Muscle of back (tissue), 11 donors: ENCODE measurements around the gene UPK1B. TPM values are rescaled to one million over a fixed set of nuclear protein-coding genes. Genes with fewer than 3 reads are reported as not detected.
"Not testable (repeated sequence)": the region's sequence is repeated elsewhere in the genome, so short reads cannot be mapped to it uniquely, and the experiment has no call there.

Experiments
- DNase-seq, 3 donors: peaks; one replicate each; pipeline versions ENCODE4 v3.0.0 to v3.0.0-alpha.2; 2013
- polyA plus RNA-seq, 10 donors: library from polyadenylated mRNA; unstranded; fragments of 120-200 nt; gene quantifications; one replicate each; pipeline ENCODE4 v1.2.1, GENCODE V29; 2013; ENCODE audit not compliant: insufficient read length in 10 of 10

UPK1B gene
- polyA plus RNA-seq, 10 donors: 0.08 to 3.6 (median 0.13) TPM; not detected in 4

- DNase-seq: no peak
These were observed 48.5 kb downstream of the UPK1B start for GRCh38 chr3:119221779-119222320.

- no peak for DNase-seq
These were observed 49.0 kb downstream of the UPK1B start for GRCh38 chr3:119222391-119222790.

DNA sequence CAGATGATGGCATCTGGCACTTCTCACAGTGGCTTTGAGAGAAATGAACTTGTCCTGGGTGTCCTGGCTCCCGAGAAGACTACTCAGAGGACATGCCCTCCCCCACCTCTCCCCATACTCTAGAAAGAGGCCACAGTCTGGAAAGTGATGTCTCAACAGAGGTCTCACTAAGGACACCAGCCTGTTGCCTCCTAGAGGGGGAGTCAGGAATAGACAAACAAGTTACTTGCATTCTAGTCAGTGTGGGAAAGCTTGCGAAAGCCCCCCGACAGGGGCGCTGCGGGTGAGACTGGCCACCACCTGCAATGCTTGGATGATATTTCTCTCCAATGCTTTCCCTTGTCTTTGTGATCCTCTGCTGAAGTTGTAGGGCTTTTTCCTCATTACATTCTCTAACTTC, 50.1 kb downstream of the UPK1B start:
- DNase-seq: no peak

GRCh38 chr3:119225121-119225520, 51.7 kb downstream of the UPK1B start:
- DNase-seq: no peak

DNA sequence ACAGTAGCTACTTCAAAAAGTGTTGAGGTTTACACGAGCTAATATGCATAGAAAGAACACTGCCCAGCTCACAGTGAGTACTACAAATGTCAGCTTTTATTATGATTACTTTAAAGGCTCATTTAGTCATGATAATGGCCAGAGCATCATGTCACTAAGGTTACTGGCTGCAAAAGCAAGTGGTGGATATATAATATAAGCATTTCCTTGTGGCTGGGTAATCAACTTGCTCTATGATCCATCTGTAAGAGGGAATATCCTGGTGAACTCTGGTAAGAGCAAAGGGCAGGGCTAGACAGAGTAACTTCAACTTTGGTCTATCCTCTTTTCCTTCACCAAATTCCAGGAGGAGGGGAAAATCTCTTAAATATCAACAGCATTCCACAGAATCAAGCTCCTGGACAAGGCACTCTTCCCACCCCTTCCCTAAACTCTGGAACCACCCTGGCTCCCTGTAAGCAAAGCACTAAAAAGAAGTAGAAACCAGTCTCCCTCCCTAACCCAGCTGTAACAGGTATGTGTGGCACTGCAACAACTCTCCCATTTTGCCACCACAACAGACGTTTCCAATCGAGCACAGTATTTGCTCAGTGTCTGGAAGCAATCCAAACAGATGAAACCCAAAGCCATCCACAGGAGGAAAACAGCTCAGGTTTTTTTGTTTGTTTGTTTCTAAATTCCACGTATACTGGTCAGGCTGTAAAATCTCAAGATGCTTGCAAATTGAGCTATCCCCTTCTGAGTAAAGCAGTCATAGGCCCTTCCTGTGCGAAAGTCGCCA, 53.9 kb downstream of the UPK1B start:
- no peak for DNase-seq

DNA sequence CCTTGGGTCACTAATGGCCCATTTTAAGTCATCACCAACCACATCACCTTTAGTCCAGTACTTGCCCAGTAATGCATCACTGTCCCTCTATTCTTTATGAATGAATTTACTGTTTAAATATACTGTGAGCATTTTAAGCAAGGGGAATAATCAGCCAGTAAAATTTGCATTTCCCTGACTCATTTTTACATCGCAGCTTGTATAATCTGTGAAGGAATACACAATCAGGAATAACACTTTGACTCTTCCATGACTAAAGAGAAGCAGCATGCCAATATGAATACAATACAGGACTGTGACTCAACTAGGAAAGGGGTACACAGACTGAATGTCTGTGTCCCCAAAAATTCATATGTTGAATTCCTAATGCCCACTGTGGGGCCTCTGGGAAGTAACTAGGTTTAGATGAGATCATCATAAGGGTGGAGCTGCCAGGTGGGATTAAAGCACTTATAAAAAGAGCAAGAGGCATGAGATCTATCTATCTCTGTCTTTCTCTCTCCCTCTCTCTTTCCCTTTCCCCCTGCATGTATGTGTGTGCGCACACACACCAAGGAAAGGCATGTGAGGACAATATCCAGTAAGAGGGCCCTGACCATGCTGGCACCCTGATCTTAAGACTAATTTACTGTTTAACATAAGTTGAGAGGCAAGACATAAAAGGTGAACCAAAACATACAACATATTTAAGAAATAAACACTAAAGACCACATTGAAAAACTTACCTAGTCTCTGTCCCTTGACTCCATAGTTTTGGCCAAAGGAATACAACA, 55.2 kb downstream of the UPK1B start:
- no peak for DNase-seq

DNA sequence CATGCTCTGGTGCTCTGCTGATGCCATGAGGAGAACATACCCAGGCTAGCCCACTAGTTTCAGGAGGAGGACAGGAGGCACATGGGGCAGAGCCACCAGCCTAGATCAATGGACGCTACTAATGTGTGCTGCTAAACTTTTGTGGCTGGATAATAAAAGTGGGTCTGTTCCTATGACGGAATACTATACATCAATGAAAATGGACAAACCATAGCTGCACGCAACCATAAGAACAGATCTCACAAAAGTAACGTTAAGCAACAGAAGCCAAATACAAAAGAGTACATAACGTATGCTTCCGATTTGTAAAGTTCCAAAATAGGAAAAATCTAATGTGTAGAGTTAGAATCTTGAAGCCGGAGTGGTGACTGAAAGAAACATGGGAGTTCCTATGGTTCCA, 55.8 kb downstream of the UPK1B start:
- DNase-seq: no peak

GRCh38 chr3:119230071-119230470, 56.7 kb downstream of the UPK1B start:
- DNase-seq: no peak

- no peak for DNase-seq
These were observed 57.3 kb downstream of the UPK1B start for GRCh38 chr3:119230745-119231144.

DNA sequence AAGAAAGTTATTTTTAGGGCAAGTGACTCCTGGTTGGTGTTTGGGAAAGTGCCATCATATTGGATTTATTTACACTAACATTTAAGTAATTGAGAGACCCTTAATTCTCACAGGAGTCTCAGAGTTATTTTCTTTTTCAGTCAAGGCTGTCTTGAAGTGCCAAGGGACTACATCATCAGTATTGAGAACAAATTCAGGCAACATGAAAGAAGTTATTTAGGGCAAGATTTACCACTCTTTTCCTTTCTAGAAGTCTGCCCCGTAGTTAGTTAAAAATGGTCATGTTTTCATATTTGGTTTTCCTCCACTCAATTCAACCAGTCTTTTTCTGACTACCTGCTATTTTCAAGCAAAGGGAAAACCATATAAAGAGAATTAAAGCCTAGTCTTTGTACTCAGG, 61.2 kb downstream of the UPK1B start:
- no peak for DNase-seq

GRCh38 chr3:119235151-119235550, 61.8 kb downstream of the UPK1B start:
- peak in 1 of 3 donors; percentile 52 for DNase-seq

DNA sequence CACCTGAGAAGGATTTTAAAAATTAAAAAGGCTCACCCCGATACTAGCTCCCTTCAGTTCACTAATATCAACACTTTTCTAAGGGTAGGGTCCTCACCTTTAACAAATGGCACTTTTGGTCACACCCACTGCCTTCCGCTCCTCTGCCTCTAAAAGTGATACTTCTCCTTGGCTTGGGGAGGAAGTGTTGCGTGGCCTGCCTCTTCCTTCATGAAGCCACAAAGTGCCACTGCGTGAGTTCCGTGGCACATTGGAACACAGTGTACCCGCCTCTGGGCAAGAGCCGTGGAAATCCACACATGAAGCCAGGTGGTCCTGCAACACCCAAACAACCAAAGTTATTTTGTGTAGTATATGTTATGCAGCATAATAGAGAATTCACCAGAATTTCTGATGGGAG, 63.4 kb downstream of the UPK1B start:
- DNase-seq: no peak

GRCh38 chr3:119237299-119237698, 63.9 kb downstream of the UPK1B start:
- DNase-seq: no peak

- DNase-seq: no peak
These were observed 65.0 kb downstream of the UPK1B start for GRCh38 chr3:119238363-119238762.

- DNase-seq: no peak
These were observed 65.9 kb downstream of the UPK1B start for GRCh38 chr3:119239206-119239820.

DNA sequence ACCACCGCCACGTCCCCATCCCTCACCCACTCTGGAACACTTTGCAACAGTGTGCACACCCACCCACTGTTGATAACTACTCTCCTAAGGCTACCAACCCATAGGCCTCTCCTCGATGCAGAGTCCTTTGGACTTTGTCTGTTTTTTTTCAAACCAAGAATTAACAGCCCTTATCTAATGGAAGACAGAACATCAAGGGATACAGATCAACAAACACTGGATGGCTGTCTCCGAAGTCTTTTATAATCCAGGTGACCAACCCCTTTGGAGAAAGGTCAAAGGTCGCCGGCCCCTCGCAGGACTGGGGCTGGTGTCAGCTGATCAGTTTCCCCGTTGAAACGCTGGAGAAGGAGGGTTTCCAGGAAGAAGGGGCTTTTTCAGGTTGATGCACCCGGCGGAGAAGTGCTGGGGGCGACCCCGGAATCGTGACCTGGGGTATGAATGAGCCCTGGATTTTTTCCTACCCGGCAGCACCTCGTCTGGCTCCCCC, 66.7 kb downstream of the UPK1B start:
- DNase-seq: peak in 1 of 3 donors; percentile 42

GRCh38 chr3:119240591-119241434, 67.4 kb downstream of the UPK1B start, which contains the start of gene B4GALT4:
B4GALT4 (minus strand) TSS chr3:119240878; CDS start chr3:119230099, 10,779 bp downstream.
- peak; percentile 87 to 97 (median 93) for DNase-seq

- DNase-seq: not testable (repeated sequence)
These were observed 69.1 kb downstream of the UPK1B start for GRCh38 chr3:119242387-119243057.

GRCh38 chr3:119243058-119243529, 69.7 kb downstream of the UPK1B start:
- not testable (repeated sequence) for DNase-seq

- DNase-seq: no peak
These were observed 70.3 kb downstream of the UPK1B start for GRCh38 chr3:119243712-119244111.
